Stimulated activated CD4-positive, alpha-beta T cell treated with anti-CD3 and anti-CD28 coated beads, Interleukin-1b, Interleukin-23, amount 100 ng/mL, for 1 hour (primary cell): ENCODE measurements around the gene SAMD9L.
"Not testable (repeated sequence)": the region's sequence is repeated elsewhere in the genome, so short reads cannot be mapped to it uniquely, and the experiment has no call there.

ENCODE experiments used
- DNase-seq, 2 donors: peaks; one replicate each; pipeline ENCODE4 v3.0.0-alpha.2; 2020; ENCODE audit warnings: low read depth in 2 of 2

The SAMD9L gene

GRCh38 chr7:93146036-93146435 lies 2.1 kb downstream of the SAMD9L start:
- DNase-seq: no peak

- DNase-seq: no peak
Measured at GRCh38 chr7:93145354-93145753, 2.8 kb downstream of the SAMD9L start.

- DNase-seq: no peak
Measured at GRCh38 chr7:93142127-93142526, 6.1 kb downstream of the SAMD9L start.

- DNase-seq: no peak
Measured at GRCh38 chr7:93140582-93141191, 7.5 kb downstream of the SAMD9L start.

GRCh38 chr7:93138576-93138975 lies 9.6 kb downstream of the SAMD9L start:
- DNase-seq: no peak

- no peak for DNase-seq
Measured at GRCh38 chr7:93133005-93133404, 15.2 kb downstream of the SAMD9L start.

GRCh38 chr7:93132216-93132615 lies 16.0 kb downstream of the SAMD9L start:
- no peak for DNase-seq

- DNase-seq: not testable (repeated sequence)
Measured at GRCh38 chr7:93126954-93127353, 21.2 kb downstream of the SAMD9L start.

- DNase-seq: not testable (repeated sequence)
Measured at GRCh38 chr7:93123532-93123931, 24.7 kb downstream of the SAMD9L start.

GRCh38 chr7:93120592-93121549 lies 27.3 kb downstream of the SAMD9L start:
- DNase-seq: no peak

- no peak for DNase-seq
Measured at GRCh38 chr7:93119191-93119905, 28.8 kb downstream of the SAMD9L start.

- DNase-seq: peak in 1 of 2 donors; percentile 19
Measured at GRCh38 chr7:93117852-93118530, 30.2 kb downstream of the SAMD9L start, which contains the start of gene SAMD9. Gene SAMD9 (minus strand): TSS chr7:93117979. CDS start chr7:93106097, 11,882 bp downstream.

GRCh38 chr7:93117327-93117726 lies 30.9 kb downstream of the SAMD9L start:
- DNase-seq: no peak

- DNase-seq: no peak
Measured at GRCh38 chr7:93115796-93116195, 32.4 kb downstream of the SAMD9L start.

GRCh38 chr7:93108003-93108402 lies 40.2 kb downstream of the SAMD9L start:
- DNase-seq: no peak

GRCh38 chr7:93097388-93097787 lies 50.8 kb downstream of the SAMD9L start:
- no peak for DNase-seq

- DNase-seq: no peak
Measured at GRCh38 chr7:93092757-93093370, 55.3 kb downstream of the SAMD9L start.
